GM12891 (cell line): ENCODE measurements around the gene LRRC10.

Experiments
- PAX5 ChIP-seq: IDR thresholded peaks from 2 replicates; pipeline ENCODE4 v1.6.1; 2011; ENCODE audit warnings: low read length, moderate library complexity, mild to moderate bottlenecking; ENCODE audit not compliant: insufficient read depth, severe bottlenecking
- POLR2A ChIP-seq: IDR thresholded peaks from 2 replicates; pipeline ENCODE4 v1.6.1; 2011; ENCODE audit warnings: low read depth, low read length, control low read depth
- POLR2AphosphoS5 ChIP-seq: IDR thresholded peaks from 2 replicates; pipeline ENCODE4 v1.6.1; 2011; ENCODE audit warnings: low read depth, low read length, control low read depth
- TAF1 ChIP-seq: IDR thresholded peaks from 2 replicates; pipeline ENCODE4 v1.6.1; 2011; ENCODE audit warnings: low read depth, low read length, control low read depth

DNA sequence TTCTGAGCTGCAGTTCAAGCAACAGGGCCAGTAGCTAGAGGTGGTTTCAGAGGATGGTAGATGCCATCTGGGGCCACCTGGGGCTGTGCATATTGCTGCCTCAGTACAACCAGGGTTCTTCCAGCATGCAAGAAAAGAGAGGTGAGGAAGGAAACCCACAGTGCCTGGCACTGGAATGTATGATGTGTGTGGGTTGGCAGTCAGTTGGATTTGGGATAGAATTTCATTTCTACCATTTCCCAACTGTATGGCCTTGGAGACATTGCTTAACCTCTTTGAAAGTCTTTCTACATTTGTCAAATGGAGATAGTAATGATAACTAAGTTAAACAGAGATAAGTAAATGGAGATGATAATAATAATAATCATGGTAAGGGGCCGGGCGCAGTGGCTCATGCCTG, 10.2 kb upstream of the LRRC10 start:
- no peak for TF ChIP-seq POLR2A
- no peak for TF ChIP-seq POLR2AphosphoS5
- no peak for TF ChIP-seq TAF1
- TF ChIP-seq PAX5, result no peak
